ENCODE measurements around the gene TMUB1. TPM values are rescaled to one million over a fixed set of nuclear protein-coding genes. Genes with fewer than 3 reads are reported as not detected.

Gene TMUB1
- total and polyA plus RNA-seq, 9 of the 15 experiments (the other 6 are each of a cell fraction or from before 2014, with no cell fraction given): 0.14 to 241 (median 74.1) TPM

DNA sequence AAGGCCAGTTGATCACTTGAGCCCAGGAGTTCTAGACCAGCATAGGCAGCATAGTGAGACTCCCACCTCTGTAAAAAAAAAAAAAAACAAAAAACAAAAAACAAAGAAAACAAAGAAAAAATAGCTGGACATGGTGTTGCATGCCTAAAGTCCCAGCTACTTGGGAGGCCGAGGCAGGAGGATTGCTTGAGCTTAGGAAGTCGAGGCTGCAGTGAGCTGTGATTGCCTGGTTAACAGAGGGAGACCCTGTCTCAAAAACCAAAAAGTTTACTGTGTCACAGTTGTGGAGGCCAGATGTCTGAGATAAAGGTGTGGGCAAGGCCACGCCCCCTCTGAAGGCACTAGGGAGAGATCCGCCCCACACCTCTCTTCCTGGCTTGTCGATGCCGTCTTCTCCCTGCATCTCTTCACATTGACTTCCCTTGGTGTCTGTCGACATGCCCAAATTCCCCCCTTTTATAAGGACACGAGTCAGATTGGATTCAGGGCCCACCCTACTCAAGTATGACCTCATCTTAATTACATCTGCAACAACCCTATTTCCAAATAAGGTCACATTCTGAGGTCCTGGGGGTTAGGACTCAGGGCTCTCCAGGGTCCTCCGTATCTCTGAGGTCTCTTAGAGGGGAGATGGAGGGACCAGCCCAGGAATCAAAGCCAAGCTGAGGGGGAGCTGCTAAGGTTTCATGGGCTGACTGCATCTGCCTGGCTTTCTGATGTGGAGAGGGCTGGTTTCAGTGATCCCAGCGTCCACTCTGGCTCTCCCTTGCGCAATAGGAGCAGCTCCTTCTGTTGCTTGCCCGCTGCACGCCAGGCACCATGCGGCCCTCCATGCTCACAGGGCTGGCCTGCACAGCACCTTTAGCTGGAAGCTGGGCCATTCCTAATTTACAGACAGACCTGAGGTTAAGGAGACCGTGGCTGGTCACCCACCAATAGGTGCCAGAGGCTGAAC is 26.1 kb upstream of the TMUB1 start (continued):
- TF ChIP-seq, protein P1, sequence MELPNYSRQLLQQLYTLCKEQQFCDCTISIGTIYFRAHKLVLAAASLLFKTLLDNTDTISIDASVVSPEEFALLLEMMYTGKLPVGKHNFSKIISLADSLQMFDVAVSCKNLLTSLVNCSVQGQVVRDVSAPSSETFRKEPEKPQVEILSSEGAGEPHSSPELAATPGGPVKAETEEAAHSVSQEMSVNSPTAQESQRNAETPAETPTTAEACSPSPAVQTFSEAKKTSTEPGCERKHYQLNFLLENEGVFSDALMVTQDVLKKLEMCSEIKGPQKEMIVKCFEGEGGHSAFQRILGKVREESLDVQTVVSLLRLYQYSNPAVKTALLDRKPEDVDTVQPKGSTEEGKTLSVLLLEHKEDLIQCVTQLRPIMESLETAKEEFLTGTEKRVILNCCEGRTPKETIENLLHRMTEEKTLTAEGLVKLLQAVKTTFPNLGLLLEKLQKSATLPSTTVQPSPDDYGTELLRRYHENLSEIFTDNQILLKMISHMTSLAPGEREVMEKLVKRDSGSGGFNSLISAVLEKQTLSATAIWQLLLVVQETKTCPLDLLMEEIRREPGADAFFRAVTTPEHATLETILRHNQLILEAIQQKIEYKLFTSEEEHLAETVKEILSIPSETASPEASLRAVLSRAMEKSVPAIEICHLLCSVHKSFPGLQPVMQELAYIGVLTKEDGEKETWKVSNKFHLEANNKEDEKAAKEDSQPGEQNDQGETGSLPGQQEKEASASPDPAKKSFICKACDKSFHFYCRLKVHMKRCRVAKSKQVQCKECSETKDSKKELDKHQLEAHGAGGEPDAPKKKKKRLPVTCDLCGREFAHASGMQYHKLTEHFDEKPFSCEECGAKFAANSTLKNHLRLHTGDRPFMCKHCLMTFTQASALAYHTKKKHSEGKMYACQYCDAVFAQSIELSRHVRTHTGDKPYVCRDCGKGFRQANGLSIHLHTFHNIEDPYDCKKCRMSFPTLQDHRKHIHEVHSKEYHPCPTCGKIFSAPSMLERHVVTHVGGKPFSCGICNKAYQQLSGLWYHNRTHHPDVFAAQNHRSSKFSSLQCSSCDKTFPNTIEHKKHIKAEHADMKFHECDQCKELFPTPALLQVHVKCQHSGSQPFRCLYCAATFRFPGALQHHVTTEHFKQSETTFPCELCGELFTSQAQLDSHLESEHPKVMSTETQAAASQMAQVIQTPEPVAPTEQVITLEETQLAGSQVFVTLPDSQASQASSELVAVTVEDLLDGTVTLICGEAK (IDR thresholded peaks at IDR 0.05): peak; percentile 42; the same call in 1 of the 2 replicates
- TF ChIP-seq, protein P1 (CRISPR knock-in tag; IDR thresholded peaks at IDR 0.05): no peak
- TF ChIP-seq, protein P2, sequence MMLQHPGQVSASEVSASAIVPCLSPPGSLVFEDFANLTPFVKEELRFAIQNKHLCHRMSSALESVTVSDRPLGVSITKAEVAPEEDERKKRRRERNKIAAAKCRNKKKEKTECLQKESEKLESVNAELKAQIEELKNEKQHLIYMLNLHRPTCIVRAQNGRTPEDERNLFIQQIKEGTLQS (IDR thresholded peaks at IDR 0.05): peak; percentile 80
- TF ChIP-seq, protein P2 (CRISPR knock-in tag; conservative IDR thresholded peaks at IDR 0.05): no peak; the same call in 1 of the 2 replicates
- TF ChIP-seq LARP7 (IDR thresholded peaks at IDR 0.05) (peak; percentile 67; the same call in 1 of the 2 replicates), CEBPB (tag; IDR thresholded peaks at IDR 0.05) (peak; percentile 99), CSDE1 (IDR thresholded peaks at IDR 0.05) (no peak), DNMT1 (IDR thresholded peaks at IDR 0.05) (peak; percentile 61; the same call in 1 of the 2 replicates), EGR1 (conservative IDR thresholded peaks at IDR 0.05) (peak; percentile 36; the same call in 1 of the 2 replicates), L3MBTL2 (IDR thresholded peaks at IDR 0.05) (peak; percentile 15; the same call in 1 of the 2 replicates), ATF7 (IDR thresholded peaks at IDR 0.05) (peak; percentile 90), BCOR (IDR thresholded peaks at IDR 0.05) (peak; percentile 67; the same call in 1 of the 2 replicates), HDGF (IDR thresholded peaks at IDR 0.05) (peak; percentile 59; the same call in 1 of the 2 replicates), EWSR1 (IDR thresholded peaks at IDR 0.05; ENCODE audit: borderline replicate concordance, low read depth, partially characterized antibody) (no peak), CEBPG (CRISPR knock-in tag; IDR thresholded peaks at IDR 0.05) (peak; percentile 93), CEBPG (tag; conservative IDR thresholded peaks at IDR 0.05 in 1 of 2, IDR thresholded peaks at IDR 0.05 in 1 of 2) (peak; percentile 83 to 93), ARID1B (IDR thresholded peaks at IDR 0.05) (peak; percentile 72), ZNF766 (CRISPR knock-in tag; conservative IDR thresholded peaks at IDR 0.05) (0 out of 2 replicates have a peak, but pooled peaks have one; percentile 8), ZBTB7A (IDR thresholded peaks at IDR 0.05; ENCODE audit: borderline replicate concordance, control insufficient read depth, low read depth, low read length) (0 out of 2 replicates have a peak, but pooled peaks have one; percentile 23), HLTF (IDR thresholded peaks at IDR 0.05) (peak; percentile 80; the same call in 1 of the 2 replicates)

All from K562 (cell line).